Frontal cortex (tissue), 4 donors: ENCODE data around the gene ATP2A2. TPM values are rescaled to one million over a fixed set of nuclear protein-coding genes. Genes with fewer than 3 reads are reported as not detected.
"Not testable (repeated sequence)": the region's sequence is repeated elsewhere in the genome, so short reads cannot be mapped to it uniquely, and the experiment has no call there.

Source experiments
- DNase-seq, 2 donors: peaks; one replicate each; pipeline ENCODE4 v3.0.0; 2012; ENCODE audit warnings: low spot score in 2 of 2
- FAIRE-seq: peaks from 2 replicates; lab custom pipeline; 2012; peaks lifted over from hg19 to GRCh38; lab: Jason Lieb, UNC
- total RNA-seq: library from RNA; depleted of rRNA; stranded (reverse); fragments of >200 nt; gene quantifications from one replicate; pipeline ENCODE4 v1.2.3, GENCODE V29; 2014
- donor health status: control.
- donor health status: control.
- donor health status: control.

Gene ATP2A2
- total RNA-seq, 1 donor from 2014 or later = 149 TPM

DNA sequence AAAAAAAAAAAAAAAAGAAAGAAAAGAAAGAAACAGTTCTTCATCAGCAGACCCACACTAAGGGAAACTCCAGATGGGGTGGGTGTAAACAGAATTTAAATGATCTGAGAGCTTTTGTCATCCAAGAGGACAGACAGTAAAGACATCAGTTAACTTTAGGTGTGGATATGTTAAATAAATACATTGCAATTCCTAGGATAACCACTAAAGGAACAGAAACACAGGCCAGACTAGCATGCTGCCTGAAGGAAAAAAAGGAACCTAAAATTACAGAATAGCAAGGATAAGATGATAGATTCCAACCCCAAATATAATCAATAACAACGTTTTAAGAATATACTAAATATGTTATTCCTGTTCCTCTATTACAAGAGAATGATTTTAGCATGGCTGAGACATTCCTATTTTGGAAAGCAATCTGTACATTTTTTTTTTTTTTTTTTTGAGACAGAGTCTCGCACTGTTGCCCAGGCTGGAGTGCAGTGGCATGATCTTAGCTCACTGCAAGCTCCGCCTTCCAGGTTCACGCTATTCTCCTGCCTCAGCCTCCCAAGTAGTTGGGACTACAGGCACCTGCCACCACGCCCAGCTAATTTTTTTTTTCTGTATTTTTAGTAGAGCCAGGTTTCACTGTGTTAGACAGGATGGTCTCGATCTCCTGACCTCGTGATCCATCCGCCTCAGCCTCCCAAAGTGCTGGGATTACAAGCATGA lies 77.5 kb downstream of the ATP2A2 start:
- not testable (repeated sequence) for FAIRE-seq, DNase-seq

DNA sequence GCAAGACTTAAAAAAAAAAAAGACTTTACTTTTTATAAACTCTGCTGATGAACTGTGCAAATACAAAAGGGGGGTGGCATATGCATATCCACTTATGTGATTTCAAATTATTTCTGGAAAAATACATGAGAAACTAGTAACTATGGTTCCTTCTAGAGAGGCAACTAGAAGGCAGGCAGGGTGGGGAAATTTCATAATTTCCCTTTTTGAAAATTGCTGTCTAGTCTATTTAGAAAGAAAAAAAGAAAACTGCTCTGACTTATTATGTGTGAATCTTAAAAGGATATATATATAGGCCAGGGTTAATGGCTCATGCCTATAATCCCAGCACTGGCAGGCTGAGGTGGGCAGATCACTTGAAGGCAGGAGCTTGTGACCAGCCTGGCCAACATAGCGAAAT lies 80.2 kb downstream of the ATP2A2 start:
- no peak for FAIRE-seq
- DNase-seq = no peak

DNA sequence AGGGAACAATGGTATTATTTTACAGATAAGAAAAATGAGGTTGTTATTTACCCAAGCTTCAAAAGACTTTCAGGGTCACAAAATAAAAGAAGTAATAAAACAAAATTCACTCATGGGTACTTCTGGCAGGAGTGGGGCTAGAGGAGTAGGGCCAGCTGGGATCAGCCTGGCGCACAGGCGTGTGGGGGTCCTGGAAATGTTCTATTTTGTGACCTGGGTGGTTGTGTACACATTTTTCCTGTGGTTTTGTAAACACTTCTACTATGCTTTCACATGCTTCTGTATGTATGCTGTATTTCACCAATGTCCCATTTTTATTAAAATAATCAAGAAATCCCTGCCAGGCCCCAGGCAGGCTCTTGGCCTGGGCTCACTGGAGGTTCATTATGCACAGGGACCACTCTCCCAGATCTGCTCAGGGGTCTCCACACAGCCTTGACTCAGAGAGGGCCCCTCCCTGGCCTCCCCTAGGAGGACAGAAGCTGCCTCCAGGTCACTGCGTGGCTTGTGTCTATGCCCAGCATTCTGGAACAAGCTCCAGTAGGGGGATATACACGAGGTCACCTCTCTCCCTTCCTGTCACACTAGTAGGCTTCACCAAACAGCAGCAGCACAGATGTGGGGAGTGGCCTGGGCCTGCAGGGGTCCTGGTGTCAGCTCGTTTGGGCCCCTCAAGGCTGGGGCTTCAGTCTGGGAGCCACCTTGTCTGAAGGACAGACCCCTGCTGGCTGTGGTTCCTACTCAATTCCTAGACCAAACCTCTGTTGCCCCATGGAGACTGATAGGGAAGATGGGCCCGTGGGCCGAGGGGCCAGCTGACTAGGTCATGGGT lies 84.7 kb downstream of the ATP2A2 start:
- FAIRE-seq (no peak), DNase-seq (no peak)

DNA sequence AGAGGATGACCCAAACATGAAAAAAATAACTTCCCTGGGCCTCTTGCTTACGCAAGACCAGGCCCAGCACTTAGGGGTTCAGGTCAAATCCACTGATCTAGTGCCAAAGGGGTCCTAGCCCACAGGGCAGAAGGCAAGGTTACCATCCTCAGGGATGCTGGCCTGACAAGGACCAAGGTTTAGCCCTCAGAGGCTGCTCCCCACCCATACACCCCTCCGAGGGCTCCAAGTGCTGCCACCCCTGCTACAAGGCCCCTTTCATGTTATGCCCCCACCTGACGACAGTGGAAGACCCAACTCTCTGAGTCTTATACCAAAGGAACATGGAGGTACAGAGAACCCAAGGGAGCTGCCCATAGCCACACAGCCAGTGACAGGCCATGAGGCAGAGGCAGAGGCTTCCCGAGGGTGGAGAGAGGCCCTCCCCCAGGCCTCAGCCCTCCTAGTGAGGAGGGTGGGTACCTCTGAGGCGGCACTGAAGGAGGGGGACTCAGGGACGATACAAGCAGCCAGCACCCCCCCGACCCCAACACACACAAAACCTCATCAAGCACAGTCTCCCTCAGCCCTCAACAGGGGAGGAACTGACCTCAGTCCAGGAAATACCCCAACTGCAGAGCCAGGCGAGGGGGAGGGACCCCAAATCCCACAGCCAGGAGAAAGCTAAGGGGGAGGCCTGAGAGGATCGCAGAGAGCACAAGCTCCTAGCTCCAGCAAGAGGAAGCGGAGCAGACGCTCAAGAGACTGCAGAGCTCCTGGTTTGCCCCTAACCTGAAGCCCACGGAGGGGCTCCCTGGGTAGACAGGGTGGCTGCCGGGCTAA lies 85.5 kb downstream of the ATP2A2 start:
- FAIRE-seq (no peak), DNase-seq (no peak)

DNA sequence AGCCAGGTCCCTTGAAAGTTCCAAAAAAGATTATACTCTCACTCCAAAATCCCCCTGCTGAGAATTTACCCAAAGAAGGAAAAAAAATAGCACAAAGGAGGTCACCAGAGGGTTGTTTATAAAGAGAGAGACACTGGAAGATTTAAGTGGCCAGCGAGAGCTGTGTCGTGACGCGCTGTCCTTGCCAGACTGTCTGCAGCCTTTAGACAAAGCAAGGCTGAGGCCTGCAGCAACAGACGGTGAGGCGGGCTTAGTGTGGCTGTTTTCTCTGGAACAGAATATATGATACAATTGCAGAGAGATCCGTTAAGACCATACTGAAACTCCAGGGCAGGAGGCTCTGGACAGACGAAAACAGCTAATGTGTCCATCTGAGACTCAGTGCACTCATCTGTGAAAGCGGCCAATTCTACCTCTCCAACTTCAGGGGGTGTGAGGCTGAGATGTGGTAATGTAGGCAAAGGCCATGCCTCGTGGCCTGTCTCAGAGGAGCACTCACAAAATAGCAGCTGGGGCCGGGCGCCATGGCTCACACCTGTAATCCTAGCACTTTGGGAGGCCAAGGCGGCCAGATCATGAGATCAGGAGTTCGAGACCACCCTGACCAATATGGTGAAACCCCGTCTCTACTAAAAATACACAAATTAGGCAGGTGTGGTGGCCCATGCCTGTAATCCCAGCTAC lies 86.3 kb downstream of the ATP2A2 start:
- no peak for DNase-seq
- FAIRE-seq = no peak

DNA sequence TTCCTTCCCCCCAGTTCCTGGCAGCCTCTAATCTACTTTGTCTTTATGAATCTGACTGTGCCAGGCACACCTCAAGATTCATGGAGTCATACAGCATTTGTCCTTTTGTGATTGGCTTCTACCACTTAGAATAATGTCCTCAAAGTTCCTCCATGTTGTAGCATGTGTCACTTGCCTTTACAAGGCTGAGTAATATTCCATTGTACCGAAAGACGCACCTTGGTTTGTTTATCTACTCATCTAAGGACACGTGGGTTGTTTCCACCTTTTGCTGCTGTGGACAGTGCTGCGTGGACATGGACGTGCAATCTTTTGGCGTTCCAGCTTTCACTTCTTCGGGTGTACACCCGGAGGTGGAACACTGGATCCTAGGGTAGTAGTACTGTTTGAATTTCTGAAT lies 88.9 kb downstream of the ATP2A2 start:
- DNase-seq (no peak), FAIRE-seq (no peak)

DNA sequence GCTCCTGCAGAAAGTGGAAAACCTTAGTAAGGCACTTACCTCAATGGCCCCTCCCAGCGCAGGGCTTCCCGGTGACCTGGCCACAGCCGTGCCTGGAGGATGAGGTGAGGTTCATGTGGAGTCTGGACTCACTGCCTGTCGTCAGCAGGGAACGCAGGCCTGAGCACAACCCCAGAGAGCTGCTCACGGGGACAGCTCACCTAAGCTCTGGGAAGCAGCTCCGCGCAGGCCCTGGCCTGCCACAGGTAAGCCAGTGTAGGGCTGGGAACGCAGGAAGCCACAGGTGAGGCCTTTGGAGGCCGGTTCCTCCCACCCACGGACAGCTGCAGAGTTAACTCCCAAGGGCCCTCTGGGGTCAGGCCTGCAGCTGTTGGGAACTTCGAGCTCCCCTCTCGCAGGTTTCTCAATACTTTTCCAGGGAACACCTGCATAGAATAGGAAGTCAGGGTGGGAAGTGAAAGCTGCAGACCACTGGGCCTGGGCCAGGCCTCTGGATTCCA lies 89.7 kb downstream of the ATP2A2 start:
- no peak for DNase-seq
- no peak for FAIRE-seq

DNA sequence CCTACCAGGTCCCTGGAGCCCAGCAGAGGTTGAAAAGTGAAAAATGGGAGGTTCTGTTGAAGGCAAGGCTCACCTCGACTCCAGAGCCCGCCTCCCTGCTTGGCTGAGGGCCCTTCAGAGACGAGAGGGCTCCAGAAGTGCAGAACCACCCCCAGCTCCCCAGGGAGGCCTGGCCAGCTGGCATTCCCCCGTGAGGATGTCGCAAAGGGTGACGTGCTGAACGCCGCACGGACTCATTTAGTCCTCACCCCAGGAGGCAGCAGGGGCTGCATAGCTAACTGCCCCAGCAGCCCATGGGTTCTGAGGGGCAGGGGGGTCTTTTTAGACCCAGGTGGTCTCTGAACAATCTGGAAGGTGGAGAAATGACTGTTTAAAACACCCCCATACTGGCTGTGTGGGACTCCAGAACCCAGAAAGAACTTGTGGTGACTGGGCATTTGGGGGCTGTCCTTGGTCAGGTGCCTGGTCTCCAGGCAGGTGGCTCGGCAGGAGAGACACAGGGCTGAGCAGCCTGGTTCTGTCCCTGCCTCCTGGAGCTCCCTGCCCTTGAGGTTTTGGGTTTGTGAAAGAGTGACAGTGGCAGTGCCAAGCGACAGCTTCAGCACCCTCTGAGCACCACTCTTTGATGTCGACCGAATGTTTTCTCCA lies 90.5 kb downstream of the ATP2A2 start:
- DNase-seq (no peak), FAIRE-seq (no peak)

DNA sequence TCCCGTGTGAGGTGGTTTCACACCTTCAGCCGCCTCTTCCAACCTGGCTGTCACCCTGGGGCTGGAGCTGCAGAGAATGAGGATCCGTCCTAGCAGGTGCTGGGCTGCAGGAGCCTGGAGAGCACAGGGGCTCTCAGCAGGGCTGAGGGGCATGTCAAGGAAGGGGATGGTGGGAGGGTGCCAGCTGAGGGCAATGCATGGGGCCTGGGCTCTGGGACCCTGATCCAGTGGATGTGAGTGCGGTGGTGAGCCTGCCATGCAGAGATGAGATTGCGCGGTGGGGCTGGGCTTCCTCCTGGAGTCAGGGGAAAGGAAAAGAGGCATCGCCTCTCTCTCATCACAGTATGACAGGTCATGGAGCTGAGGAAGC lies 91.0 kb downstream of the ATP2A2 start:
- DNase-seq (no peak), FAIRE-seq (no peak)

DNA sequence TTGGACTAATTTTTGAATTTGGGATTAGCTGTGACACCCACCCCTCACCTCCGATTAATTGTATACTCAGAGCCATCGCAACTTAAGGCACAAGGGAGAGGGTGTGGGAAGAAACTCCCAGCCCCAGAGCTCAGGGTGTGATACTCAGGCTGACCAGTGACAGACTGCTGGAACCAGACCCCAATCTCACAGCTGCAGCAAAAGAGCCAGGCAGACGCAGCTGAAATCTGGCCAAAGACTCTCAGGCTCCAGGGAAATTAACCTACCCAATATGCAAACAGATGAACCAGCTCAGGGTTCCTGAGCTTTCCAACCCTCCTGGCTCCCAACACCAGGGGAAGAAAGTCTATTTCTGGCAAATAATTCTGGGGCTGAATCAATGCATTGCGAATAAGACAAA lies 92.0 kb downstream of the ATP2A2 start:
- FAIRE-seq (no peak), DNase-seq (no peak)

DNA sequence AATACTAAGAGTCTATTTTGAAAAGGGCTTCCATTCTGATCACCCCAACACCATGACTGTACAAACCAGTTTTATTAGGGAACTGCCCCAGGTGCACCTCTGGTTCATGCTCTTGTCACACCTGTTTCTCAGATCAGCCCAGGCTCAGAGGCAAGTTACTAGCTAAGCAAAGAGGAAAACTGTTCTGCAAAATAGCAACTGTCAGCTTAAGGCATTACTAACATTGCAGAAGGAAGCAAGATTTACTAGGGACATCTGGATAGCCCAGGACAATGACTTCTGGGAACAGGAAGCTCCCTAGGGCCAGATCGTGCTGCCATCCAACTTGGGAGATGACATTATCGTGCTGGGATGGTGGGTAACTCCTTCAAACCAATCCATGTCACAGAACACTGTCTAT lies 92.4 kb downstream of the ATP2A2 start:
- FAIRE-seq (no peak), DNase-seq (no peak)

DNA sequence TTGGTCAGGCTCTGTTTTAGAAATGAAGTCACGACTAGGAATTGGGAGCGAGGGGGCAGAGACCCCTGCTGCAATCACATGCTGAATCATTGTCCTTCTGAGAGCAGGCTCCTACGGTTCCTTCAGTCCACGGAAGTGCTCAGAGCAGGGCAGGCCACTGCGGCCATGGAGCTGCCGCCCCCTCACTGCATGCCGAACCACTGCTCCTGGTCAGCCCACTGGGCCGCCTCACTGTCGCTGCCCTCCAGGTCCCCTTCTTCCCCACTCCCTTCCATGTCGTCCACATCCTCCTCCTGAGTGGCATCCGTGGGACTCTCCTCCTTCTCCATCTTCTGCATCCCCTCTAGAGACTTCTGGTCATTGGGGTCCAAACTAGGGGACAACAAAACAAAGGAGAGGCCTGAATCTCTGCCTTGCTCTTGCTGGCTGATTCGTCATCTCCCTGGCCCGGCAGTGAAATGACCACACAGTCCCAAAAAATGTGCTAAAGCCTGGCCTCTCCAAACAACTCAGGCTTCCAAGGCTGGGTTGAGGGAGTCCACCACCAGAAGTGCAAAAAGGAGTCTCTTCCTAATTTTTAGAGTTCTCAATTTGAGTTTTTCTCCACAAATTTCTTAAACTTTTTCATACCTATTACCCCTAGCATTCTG lies 93.0 kb downstream of the ATP2A2 start:
- no peak for DNase-seq
- FAIRE-seq = no peak

DNA sequence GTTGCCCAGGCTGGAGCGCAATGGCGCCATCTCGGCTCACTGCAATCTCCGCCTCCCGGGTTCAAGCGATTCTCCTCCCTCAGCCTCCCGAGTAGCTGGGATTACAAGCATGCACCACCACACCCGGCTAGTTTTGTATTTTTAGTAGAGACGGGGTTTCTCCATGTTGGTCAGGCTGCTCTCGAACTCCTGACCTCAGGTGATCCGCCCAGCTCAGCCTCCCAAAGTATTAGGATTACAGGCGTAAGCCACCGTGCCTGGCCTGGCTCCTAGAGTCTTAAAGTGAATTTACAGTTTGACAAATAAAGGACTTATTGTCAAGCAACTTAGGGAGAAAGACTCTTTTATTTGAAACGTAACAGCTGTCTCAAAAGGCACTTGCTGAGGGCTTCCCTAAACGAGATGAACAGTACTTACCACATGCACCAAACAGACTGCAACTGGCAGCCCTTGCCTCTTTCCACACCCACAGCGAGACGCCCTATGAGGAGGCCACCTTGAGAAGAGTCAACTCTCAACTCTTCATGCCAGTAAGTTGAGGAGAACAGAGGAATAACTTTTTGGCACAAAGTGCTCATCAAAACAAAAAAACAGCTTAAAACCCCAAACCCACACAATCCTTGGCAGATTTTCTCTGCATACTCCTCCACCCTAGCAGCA lies 97.2 kb downstream of the ATP2A2 start:
- not testable (repeated sequence) for DNase-seq, FAIRE-seq

DNA sequence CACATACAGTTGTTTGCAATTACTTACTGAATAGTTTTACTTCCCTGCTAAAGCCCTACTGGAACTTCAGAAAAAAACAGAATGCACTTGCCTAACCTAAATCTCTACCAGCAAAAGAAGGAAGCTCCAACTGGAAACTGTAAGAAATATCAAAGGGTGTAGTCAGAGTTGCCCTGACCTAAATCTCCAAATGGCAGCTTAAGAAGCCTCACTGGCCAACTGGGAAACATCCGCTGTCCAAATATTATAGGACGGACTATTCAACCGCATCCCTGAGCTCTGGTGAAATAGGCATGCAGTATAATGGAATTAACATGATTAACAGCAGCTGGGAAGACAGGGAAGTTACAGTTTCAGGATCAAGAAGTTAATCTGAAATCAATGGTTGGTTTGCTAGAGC lies 98.2 kb downstream of the ATP2A2 start:
- FAIRE-seq (no peak), DNase-seq (no peak)

DNA sequence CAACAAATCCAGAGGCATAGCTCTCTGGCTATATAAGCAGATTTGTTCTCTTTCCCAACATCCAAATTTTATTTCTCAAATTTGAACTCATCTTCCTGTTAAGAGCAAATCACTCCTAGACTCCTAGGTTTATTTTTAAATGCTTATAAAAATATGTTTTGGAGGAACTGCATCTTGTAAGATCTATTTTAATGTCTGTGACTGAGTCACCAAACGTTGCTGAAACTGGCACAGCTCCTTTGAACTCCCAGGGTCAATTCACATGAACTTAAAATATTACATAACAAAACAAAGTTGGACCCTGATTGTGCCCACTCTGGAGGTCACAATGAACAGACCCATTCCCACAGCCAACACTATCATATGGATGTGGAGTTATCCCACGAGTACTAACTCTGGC lies 98.6 kb downstream of the ATP2A2 start:
- no peak for FAIRE-seq
- no peak for DNase-seq

DNA sequence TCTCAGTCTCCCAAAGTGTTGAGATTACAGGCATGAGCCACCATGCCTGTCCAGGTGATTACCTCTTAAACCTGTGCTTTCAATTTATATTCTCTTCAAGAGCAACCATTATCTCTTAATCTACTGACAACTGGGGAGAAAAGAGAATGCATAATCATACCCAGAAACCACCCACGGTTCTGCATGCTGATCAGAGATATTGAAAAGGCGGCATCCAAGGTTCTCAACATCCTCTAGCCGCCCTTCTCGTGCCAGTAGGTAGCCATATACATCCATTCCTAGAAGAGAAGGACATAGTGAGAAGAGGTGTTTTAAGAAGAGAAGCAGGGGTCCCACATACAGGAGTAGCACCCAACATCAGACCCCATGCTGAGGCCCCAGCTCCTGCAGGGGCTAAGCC lies 101.6 kb downstream of the ATP2A2 start:
- FAIRE-seq (no peak), DNase-seq (no peak)
